Lung (tissue), 12 donors: ENCODE data around the gene RBPMS2. TPM values are rescaled to one million over a fixed set of nuclear protein-coding genes. Genes with fewer than 3 reads are reported as not detected.

Experiments used
- ATAC-seq: fragments of 200-7000 bp; cut with Tn5 transposase; one replicate; pipeline ENCODE4 v1.9.1; 2020; ENCODE audit warnings: moderate number of reproducible peaks; ENCODE audit not compliant: insufficient read depth, low FRiP score
- DNase-seq, 3 donors: peaks; one replicate each; pipeline ENCODE4 v3.0.0-alpha.2; 2013 to 2017
- H3K27ac ChIP-seq, 2 donors: one replicate each; pipeline ENCODE4 v1.5.1; 2013; ENCODE audit warnings: mild to moderate bottlenecking in 2 of 2, moderate library complexity in 2 of 2, control low read depth in 1 of 2, inconsistent platforms in 1 of 2, low read depth in 1 of 2, low read length in 1 of 2
- H3K27me3 ChIP-seq, 3 donors: one replicate each; pipeline ENCODE4 v1.5.1; 2013; ENCODE audit warnings: low read length in 2 of 3; ENCODE audit not compliant: control insufficient read depth in 3 of 3, insufficient read depth in 3 of 3
- H3K36me3 ChIP-seq, 4 donors: one replicate each; pipeline ENCODE4 v1.5.1; 2013; ENCODE audit warnings: low read length in 4 of 4, mild to moderate bottlenecking in 1 of 4, moderate library complexity in 1 of 4; ENCODE audit not compliant: control insufficient read depth in 4 of 4, insufficient read depth in 4 of 4
- H3K4me1 ChIP-seq, 5 donors: one replicate each; pipeline ENCODE4 v1.5.1; 2013; ENCODE audit warnings: low read length in 5 of 5, mild to moderate bottlenecking in 2 of 5, moderate library complexity in 1 of 5; ENCODE audit not compliant: control insufficient read depth in 5 of 5, insufficient read depth in 5 of 5
- H3K4me3 ChIP-seq: one replicate; pipeline ENCODE4 v1.5.1; 2013; ENCODE audit warnings: mild to moderate bottlenecking, control low read depth, moderate library complexity
- H3K9ac ChIP-seq, 2 donors: one replicate each; pipeline ENCODE4 v1.5.1; 2013; ENCODE audit warnings: low read length in 2 of 2, control low read depth in 1 of 2; ENCODE audit not compliant: insufficient read depth in 1 of 2
- H3K9me3 ChIP-seq, 4 donors: one replicate each; pipeline ENCODE4 v1.5.1; 2013; ENCODE audit warnings: low read length in 3 of 4, mild to moderate bottlenecking in 1 of 4, moderate library complexity in 1 of 4; ENCODE audit not compliant: control insufficient read depth in 4 of 4, insufficient read depth in 3 of 4
- WGBS, 2 donors: extraction: QIAGEN DNeasy Blood & Tissue Kit; methylation state at CpG; one replicate each; pipeline ENCODE4 v1.1.7; 2013; 5-methylcytosine and 5-hydroxymethylcytosine counted together
- polyA plus RNA-seq, 2 donors: library from polyadenylated mRNA; stranded (reverse); fragments of 200-250 nt; gene quantifications; one replicate each; pipeline ENCODE4 v1.2.1, GENCODE V29; 2013
- total RNA-seq, 2 donors: library from RNA; depleted of rRNA in 1 of 2; stranded (reverse); fragments of >200 nt in 1 of 2; gene quantifications; one replicate each; pipeline ENCODE4 v1.2.1, GENCODE V29; 2014 to 2021
- TF ChIP-seq, protein P1 (sequence below): IDR thresholded peaks from 2 replicates; pipeline ENCODE4 v1.5.1; 2012; ENCODE audit warnings: mild to moderate bottlenecking; ENCODE audit errors: control extremely low read depth, extremely low read depth
- donor health status: control.
- donor health status: control.
- donor health status: Bipolar disorder and iron deficiency.
- donor health status: healthy.
- donor health status: DM: yes; HTN: yes; CAD: no.

RBPMS2 gene
- total and polyA plus RNA-seq, 4 donors = 0.68 to 3.9 (median 2.3) TPM

GRCh38 chr15:64813075-64813474 is 37.7 kb upstream of the RBPMS2 start:
- DNase-seq (no peak), ATAC-seq (no peak)
- no peaks in the 10 kb centered on the region for H3K27me3 ChIP-seq
- WGBS, 2 donors = 44 to 76% methylated on average over 6 of the region's 6 CpGs
- H3K9me3 ChIP-seq = no peaks in the 10 kb centered on the region
- TF ChIP-seq, protein P1, sequence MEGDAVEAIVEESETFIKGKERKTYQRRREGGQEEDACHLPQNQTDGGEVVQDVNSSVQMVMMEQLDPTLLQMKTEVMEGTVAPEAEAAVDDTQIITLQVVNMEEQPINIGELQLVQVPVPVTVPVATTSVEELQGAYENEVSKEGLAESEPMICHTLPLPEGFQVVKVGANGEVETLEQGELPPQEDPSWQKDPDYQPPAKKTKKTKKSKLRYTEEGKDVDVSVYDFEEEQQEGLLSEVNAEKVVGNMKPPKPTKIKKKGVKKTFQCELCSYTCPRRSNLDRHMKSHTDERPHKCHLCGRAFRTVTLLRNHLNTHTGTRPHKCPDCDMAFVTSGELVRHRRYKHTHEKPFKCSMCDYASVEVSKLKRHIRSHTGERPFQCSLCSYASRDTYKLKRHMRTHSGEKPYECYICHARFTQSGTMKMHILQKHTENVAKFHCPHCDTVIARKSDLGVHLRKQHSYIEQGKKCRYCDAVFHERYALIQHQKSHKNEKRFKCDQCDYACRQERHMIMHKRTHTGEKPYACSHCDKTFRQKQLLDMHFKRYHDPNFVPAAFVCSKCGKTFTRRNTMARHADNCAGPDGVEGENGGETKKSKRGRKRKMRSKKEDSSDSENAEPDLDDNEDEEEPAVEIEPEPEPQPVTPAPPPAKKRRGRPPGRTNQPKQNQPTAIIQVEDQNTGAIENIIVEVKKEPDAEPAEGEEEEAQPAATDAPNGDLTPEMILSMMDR = no peak
- H3K27ac ChIP-seq = no peak overlapping the region
- H3K4me1 ChIP-seq = peaks cover 0 to 10% (median 0%) of the 10 kb centered on the region in 5 donors
- no peak overlapping the region for H3K4me3 ChIP-seq
- H3K36me3 ChIP-seq = peaks cover 0 to 3% (median 0%) of the 10 kb centered on the region in 4 donors
- H3K9ac ChIP-seq = no peak overlapping the region

GRCh38 chr15:64810497-64811326 is 35.3 kb upstream of the RBPMS2 start:
- TF ChIP-seq, protein P1 = no peak
- Histone ChIP-seq H3K36me3 (no peaks in the 10 kb centered on the region), H3K4me1 (peaks cover 0 to 10% (median 0%) of the 10 kb centered on the region in 5 donors), H3K9me3 (no peaks in the 10 kb centered on the region), H3K27me3 (no peaks in the 10 kb centered on the region), H3K27ac (no peak overlapping the region), H3K9ac (peak overlapping the region in 1 of 2 donors; percentile 34), H3K4me3 (no peak overlapping the region)
- DNase-seq = no peak
- no peak for ATAC-seq
- 87 to 89% methylated on average over 6 of the region's 6 CpGs for WGBS, 2 donors

GRCh38 chr15:64809649-64810496 is 34.5 kb upstream of the RBPMS2 start:
- Histone ChIP-seq H3K27me3 (no peaks in the 10 kb centered on the region), H3K9me3 (no peaks in the 10 kb centered on the region), H3K4me1 (peaks cover 0 to 10% (median 0%) of the 10 kb centered on the region in 5 donors), H3K27ac (no peak overlapping the region), H3K36me3 (no peaks in the 10 kb centered on the region), H3K9ac (no peak overlapping the region), H3K4me3 (no peak overlapping the region)
- TF ChIP-seq, protein P1 = peak; percentile 89
- 35 to 37% methylated on average over 14 of the region's 14 CpGs for WGBS, 2 donors
- DNase-seq (peak; percentile 81 to 85 (median 83)), ATAC-seq (peak; percentile 82)
